H54 (cell line): ENCODE results near the gene CDK11B.
A peak's percentile ranks its signal among the peaks of the same experiment; 100 is the strongest.
"Not testable (repeated sequence)": the region's sequence is repeated elsewhere in the genome, so short reads cannot be mapped to it uniquely, and the experiment has no call there.

Experiments
- DNase-seq: peaks from one replicate; pipeline ENCODE4 v3.0.0; 2011; ENCODE audit warnings: low spot score, mixed read lengths; ENCODE audit not compliant: insufficient read length
- FAIRE-seq: peaks from 3 replicates; lab custom pipeline; 2011; peaks lifted over from hg19 to GRCh38; lab: Jason Lieb, UNC
- POLR2A ChIP-seq: IDR thresholded peaks from 2 replicates; pipeline ENCODE4 v1.6.1; 2011; ENCODE audit warnings: low read depth, mild to moderate bottlenecking, low read length

Gene CDK11B

GRCh38 chr1:1658583-1659549 lies at the start of gene CDK11B:
Gene CDK11B (minus strand): TSS chr1:1659004. CDS start chr1:1657485, 1,519 bp downstream.
- DNase-seq: peak; percentile 72
- peak; percentile 67 for FAIRE-seq

DNA sequence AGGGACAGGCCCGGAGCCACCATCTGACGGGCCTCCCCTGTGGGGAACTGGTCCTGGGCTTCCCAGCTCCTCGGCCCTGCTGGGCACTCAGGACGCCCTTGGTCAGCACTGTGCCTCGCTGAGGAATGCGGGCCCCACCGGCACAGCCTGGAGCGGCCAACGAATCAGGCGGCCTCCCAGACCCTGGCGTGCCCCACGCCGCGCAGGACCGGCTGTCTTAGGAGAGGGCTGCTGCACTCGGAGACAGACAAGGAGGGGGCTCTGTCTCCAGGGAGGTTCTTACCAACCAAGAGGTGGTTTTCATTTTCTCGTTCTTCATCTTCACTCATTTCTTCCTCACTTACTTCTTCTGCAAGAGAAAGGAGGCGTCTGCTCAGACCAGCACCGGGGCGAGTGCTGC lies 49.1 kb upstream of the CDK11B start:
- DNase-seq, FAIRE-seq: not testable (repeated sequence)

GRCh38 chr1:1707241-1707640 lies 48.4 kb upstream of the CDK11B start:
- DNase-seq, FAIRE-seq: not testable (repeated sequence)

DNA sequence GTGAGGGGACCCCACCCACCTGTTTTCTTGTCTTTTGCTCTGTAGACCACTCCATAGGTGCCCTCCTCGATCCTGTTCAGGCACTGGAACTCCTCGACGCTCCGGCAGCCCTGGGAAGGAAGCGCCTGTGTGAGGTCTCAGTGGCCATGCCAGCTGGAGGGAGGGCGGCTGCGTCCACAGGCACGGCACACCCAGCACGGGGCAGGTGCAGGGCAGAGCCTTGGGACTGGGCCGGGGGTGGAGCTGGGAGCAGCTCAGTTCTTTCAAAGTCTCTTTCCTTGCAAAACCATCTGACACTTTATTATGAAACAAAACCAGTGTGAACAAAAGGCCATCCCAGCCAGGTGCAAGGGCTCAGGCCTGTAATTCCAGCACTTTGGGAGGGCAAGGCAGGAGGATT lies 46.8 kb upstream of the CDK11B start:
- DNase-seq, FAIRE-seq: not testable (repeated sequence)

GRCh38 chr1:1704284-1704957 lies 45.6 kb upstream of the CDK11B start:
- DNase-seq, FAIRE-seq: not testable (repeated sequence)

GRCh38 chr1:1703796-1704195 lies 45.0 kb upstream of the CDK11B start:
- FAIRE-seq: no peak
- no peak for TF ChIP-seq POLR2A
- no peak for DNase-seq

GRCh38 chr1:1702506-1702905 lies 43.7 kb upstream of the CDK11B start:
- FAIRE-seq, DNase-seq: not testable (repeated sequence)

- not testable (repeated sequence) for DNase-seq, FAIRE-seq
Observed at GRCh38 chr1:1700557-1700956, 41.8 kb upstream of the CDK11B start.

GRCh38 chr1:1700067-1700466 lies 41.3 kb upstream of the CDK11B start:
- DNase-seq, FAIRE-seq: not testable (repeated sequence)

DNA sequence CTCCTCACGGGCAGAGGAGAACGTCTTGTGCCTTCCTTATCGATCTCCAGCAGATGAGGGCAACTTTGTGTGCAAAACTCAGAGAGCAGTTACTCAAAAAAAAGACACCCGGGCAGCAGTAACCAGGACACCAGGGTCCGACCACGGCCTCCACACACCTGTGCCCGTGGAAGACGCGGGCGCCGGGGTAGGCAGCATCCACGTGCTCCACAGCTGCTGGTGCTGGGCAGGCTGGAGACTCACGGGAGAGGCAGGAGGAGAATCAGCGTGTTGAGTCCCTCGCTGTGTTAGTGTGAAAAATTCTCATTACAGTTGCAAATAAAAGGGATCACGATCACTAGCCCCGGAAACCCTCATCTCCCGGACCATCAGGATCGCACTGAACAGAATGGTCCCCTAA lies 40.3 kb upstream of the CDK11B start:
- not testable (repeated sequence) for DNase-seq, FAIRE-seq

DNA sequence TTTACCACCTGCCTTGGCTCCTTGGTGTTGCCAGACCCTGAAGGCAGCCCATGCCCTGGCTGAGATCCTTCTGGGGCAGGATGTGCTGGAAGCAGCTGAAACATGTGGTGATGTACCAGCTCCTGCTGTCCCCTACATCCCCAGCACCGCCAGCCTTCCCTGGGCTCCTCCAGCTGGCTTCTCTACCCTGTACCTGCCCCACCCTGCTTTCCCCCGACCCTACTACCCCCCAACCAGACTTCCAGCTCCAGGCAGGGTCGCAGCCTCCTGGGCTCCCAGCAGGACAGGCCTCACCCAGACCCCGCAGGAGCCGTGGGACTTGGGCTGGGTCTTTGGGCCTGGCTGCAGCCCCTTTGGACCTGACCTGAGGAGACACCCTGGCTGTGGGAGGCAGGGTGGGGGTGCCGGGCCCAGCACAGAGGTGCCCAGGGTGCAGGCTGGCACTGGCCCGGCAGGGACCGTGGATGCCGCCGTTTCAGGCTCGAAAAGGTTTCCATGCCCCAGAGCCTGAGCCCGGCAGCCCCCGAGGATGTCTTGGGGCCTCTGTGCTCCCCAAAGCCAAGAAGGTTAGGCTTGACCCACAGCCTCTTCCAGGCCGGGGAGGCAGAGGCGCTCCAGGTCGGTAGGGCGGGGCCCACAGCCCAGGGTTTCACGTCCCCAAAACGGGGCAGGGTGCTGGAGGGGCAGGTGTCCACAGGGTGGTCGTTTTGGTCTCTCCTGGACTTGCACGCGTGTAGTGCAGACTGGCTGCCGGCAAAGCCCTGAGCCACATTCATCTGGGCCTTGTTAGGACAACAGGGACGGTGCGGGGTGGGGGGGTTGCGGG lies 38.8 kb upstream of the CDK11B start:
- not testable (repeated sequence) for DNase-seq, FAIRE-seq

DNA sequence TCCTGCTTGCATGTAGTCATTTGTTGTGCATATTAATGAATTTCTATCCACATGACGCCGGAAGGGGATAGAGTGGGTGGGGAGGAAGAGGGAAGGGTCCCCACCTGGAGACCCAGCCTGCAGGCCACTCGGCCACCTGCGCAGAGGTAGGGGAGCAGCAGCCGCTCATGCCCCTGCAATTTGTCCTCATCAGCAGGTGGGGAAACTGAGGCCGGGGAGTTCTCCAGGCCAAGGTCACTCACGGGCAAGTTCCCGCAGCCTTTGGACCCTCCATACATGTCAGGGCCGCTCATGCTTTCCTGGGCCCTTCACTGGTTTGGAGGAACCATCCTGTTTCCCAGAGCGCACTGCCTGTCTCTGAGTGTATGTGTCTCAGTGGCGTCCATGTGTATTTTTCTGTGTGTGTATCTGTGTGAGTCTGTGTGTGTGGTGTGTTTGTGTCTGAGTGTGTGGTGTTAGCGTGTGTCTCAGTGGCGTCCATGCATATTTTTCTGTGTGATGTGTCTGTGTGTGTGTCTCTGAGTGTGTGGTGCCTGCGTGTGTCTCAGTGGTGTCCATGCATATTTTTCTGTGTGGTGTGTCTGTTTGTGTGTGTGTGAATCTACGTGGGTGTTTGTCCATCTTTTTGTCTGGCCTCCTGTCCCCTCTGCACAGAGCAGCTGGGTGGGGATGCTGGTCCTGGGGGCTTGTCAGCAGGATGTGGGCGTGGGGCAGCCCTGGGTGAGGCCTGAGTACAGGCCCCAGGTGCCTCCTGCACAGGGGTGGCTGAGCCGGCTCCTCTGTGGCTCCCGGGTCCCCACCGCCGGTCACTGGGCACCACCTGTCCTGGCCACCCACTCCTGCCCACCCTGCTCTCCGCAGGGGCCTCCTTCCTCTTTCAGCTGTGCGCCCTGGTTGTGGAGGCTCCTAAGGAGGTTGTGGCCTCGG lies 37.9 kb upstream of the CDK11B start:
- FAIRE-seq, DNase-seq: not testable (repeated sequence)

DNA sequence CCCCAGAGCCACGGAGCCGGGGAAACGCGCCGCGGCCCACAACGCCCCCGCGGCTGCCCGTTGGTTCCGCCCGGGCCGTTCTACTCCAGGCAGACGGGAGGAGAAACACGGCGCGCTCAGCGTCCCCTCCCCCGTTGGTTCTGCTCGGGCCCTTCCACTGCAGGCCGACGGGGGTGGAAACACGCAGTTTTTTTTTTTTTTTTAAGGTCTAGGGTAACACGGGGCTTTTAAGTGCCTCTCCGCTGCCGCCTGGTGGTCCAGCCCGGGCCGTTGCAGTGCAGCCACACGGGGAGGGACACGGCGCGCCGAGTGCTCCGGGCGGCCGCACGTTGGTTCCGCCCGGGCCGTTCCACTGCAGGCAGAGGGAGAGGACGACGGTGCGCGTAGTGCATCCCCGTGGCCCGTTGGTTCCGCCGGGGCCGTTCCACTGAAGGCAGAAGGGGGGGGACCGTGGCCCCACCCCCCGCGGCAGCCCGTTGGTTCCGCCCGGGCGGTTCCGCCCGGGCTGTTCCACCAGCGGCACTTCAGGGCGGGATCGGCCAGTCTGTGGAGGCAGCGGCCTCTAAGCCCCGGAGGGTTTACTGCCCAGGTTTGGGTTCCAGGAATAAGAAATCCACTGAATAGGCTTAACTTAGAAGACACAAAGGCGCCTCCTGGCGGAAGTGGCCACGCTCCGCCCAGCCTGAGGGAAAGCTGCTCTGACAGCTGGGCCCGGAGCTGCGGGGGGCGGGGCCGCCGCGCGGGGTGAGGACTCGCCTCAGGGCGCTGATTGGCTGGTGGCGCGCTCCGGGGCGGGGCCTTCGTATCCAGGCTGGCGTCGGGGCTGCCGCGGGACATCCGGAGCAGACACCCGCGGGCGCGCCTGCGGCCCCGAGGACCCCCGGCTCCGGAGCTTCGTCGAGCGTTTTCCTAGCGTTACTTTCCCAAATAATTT lies 34.2 kb upstream of the CDK11B start, which contains the start of gene SLC35E2B:
Gene SLC35E2B (minus strand): TSS at position 82 of the 934 bp plus-strand sequence. CDS start 16,096 bp downstream, outside the sequence.
- DNase-seq: not testable (repeated sequence)
- peak; percentile 23 for FAIRE-seq

DNA sequence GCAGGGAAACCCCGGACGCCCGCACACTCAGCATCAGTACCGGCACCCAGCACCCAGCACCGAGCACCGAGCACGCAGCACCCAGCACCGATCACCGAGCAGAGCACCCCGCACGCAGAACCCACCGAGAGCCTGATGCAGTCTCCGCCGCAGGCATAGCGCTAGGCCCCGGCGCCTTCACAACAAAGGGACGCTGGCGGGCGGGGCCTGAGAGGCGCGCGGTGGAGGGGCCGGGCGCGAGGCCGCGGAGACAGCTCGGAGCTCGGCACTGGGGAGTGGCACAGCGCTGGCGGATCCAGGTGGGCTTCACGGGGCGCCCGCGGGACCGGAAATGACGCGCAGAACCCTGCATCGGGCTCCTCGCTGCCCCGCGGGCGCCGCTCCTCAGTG lies 33.5 kb upstream of the CDK11B start:
- not testable (repeated sequence) for FAIRE-seq, DNase-seq

- not testable (repeated sequence) for DNase-seq, FAIRE-seq
Observed at GRCh38 chr1:1691443-1691842, 32.6 kb upstream of the CDK11B start.

DNA sequence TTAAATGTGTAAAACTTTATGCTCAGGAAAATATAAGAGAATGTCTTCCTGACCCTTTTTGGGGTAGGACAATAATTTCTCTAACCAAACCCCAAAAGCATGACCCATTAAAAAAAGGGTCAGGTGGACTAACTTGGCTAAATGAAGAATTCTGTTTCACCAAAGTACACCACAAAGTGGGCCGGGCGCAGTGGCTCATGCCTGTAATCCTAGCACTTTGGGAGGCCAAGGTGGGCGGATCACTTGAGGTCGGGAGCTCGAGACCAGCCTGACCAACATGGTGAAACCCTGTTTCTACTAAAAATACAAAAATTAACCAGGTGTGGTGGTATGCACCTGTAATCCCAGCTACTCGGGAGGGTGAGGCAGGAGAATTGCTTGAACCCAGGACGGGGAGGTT lies 30.7 kb upstream of the CDK11B start:
- not testable (repeated sequence) for FAIRE-seq, DNase-seq
